HUES64 (cell line): ENCODE data around the gene RET. TPM values are rescaled to one million over a fixed set of nuclear protein-coding genes. Genes with fewer than 3 reads are reported as not detected.

Experiments
- H3K27ac ChIP-seq: 2 replicates; pipeline ENCODE4 v1.7.0; 2013; ENCODE audit warnings: low read depth, low read length, inconsistent platforms
- H3K27me3 ChIP-seq: 2 replicates; pipeline ENCODE4 v1.6.1; 2013; ENCODE audit warnings: mild to moderate bottlenecking, low read length; ENCODE audit not compliant: insufficient read depth
- H3K36me3 ChIP-seq: 2 replicates; pipeline ENCODE4 v1.6.1; 2013; ENCODE audit warnings: mild to moderate bottlenecking, low read length; ENCODE audit not compliant: insufficient read depth
- H3K4me1 ChIP-seq: 2 replicates; pipeline ENCODE4 v1.6.1; 2013; ENCODE audit warnings: mild to moderate bottlenecking, low read length, moderate library complexity; ENCODE audit not compliant: insufficient read depth
- H3K4me3 ChIP-seq: 2 replicates; pipeline ENCODE4 v1.5.1; 2013; ENCODE audit warnings: mild to moderate bottlenecking, low read length, moderate library complexity
- H3K9ac ChIP-seq: 2 replicates; pipeline ENCODE4 v1.6.1; 2013; ENCODE audit warnings: mild to moderate bottlenecking, low read depth, low read length
- H3K9me3 ChIP-seq: 2 replicates; pipeline ENCODE4 v1.6.1; 2013; ENCODE audit warnings: low read depth, low read length; ENCODE audit not compliant: insufficient read depth
- WGBS: fragments of 150-250, 120-280 bp; methylation state at CpG from one replicate; pipeline ENCODE4 v1.1.7; 2013; ENCODE audit warnings: missing lambda C conversion rate; 5-methylcytosine and 5-hydroxymethylcytosine counted together
- polyA plus RNA-seq, 2 experiments: library from polyadenylated mRNA; stranded (reverse); fragments of 50-300 nt; gene quantifications; one replicate each; pipeline ENCODE4 v1.2.3, GENCODE V29; 2013

Gene RET
- polyA plus RNA-seq (2013, experiment 1 of 2): 7.1 TPM
- polyA plus RNA-seq (2013, experiment 2 of 2): 6.7 TPM

- Histone ChIP-seq H3K9ac (peak within 1 kb of the TSS; percentile 36; the same call in 1 of the 2 replicates), H3K36me3 (no peaks in the 10 kb centered on the region)
- WGBS: under 1% methylated on average over 69 of the region's 78 CpGs
Observed at GRCh38 chr10:43076876-43077420, at the start of gene RET. TSS of gene RET (plus strand) at chr10:43077069. CDS start at chr10:43077259, 190 bp downstream.

GRCh38 chr10:43027331-43027955 lies 49.4 kb upstream of the RET start:
- Histone ChIP-seq H3K9me3 (peaks cover 7% of the 10 kb centered on the region; the same call in 1 of the 2 replicates), H3K9ac (no peak overlapping the region), H3K27me3 (peaks cover 41% of the 10 kb centered on the region), H3K36me3 (no peaks in the 10 kb centered on the region), H3K4me1 (peaks cover 18% of the 10 kb centered on the region), H3K27ac (no peak overlapping the region), H3K4me3 (no peak overlapping the region)
- WGBS: 76% methylated on average over 11 of the region's 11 CpGs

More at GRCh38 chr10:43076876-43077420, at the start of gene RET:
- peaks cover 7% of the 10 kb centered on the region for H3K4me1 ChIP-seq
- H3K4me3 ChIP-seq: peak within 1 kb of the TSS; percentile 64
- no peak within 1 kb of the TSS for H3K27ac ChIP-seq
- H3K27me3 ChIP-seq: peaks cover 45% of the 10 kb centered on the region
- no peaks in the 10 kb centered on the region for H3K9me3 ChIP-seq

- 92% methylated on average over 6 of the region's 6 CpGs for WGBS
Observed at GRCh38 chr10:43028143-43028542, 48.7 kb upstream of the RET start.

GRCh38 chr10:43029043-43029442 lies 47.8 kb upstream of the RET start:
- H3K9me3 ChIP-seq: peaks cover 15% of the 10 kb centered on the region
- H3K36me3 ChIP-seq: no peaks in the 10 kb centered on the region
- WGBS: 86% methylated on average over 7 of the region's 7 CpGs
- H3K27me3 ChIP-seq: peaks cover 41% of the 10 kb centered on the region
- H3K27ac ChIP-seq: no peak overlapping the region
- H3K4me3 ChIP-seq: no peak overlapping the region
- no peak overlapping the region for H3K9ac ChIP-seq
- peaks cover 18% of the 10 kb centered on the region for H3K4me1 ChIP-seq

More at GRCh38 chr10:43028143-43028542, 48.7 kb upstream of the RET start:
- H3K36me3 ChIP-seq: no peaks in the 10 kb centered on the region
- peaks cover 18% of the 10 kb centered on the region for H3K4me1 ChIP-seq
- no peak overlapping the region for H3K4me3 ChIP-seq
- no peak overlapping the region for H3K27ac ChIP-seq
- H3K27me3 ChIP-seq: peaks cover 41% of the 10 kb centered on the region
- peaks cover 14% of the 10 kb centered on the region for H3K9me3 ChIP-seq
- no peak overlapping the region for H3K9ac ChIP-seq

GRCh38 chr10:43032613-43033012 lies 44.3 kb upstream of the RET start:
- no peaks in the 10 kb centered on the region for H3K36me3 ChIP-seq
- H3K27me3 ChIP-seq: peaks cover 13% of the 10 kb centered on the region
- no peak overlapping the region for H3K4me3 ChIP-seq
- peaks cover 15% of the 10 kb centered on the region for H3K9me3 ChIP-seq
- H3K27ac ChIP-seq: no peak overlapping the region
- WGBS: 86% methylated on average over 1 of the region's 1 CpG
- H3K9ac ChIP-seq: no peak overlapping the region
- no peaks in the 10 kb centered on the region for H3K4me1 ChIP-seq

GRCh38 chr10:43035800-43036199 lies 41.1 kb upstream of the RET start:
- H3K4me1 ChIP-seq: no peaks in the 10 kb centered on the region
- no peaks in the 10 kb centered on the region for H3K27me3 ChIP-seq
- H3K4me3 ChIP-seq: no peak overlapping the region
- H3K9ac ChIP-seq: no peak overlapping the region
- no peak overlapping the region for H3K27ac ChIP-seq
- no peaks in the 10 kb centered on the region for H3K36me3 ChIP-seq
- 91% methylated on average over 4 of the region's 4 CpGs for WGBS
- H3K9me3 ChIP-seq: peaks cover 15% of the 10 kb centered on the region

- peaks cover 15% of the 10 kb centered on the region for H3K9me3 ChIP-seq
- no peak overlapping the region for H3K9ac ChIP-seq
- no peak overlapping the region for H3K4me3 ChIP-seq
- no peaks in the 10 kb centered on the region for H3K27me3 ChIP-seq
- H3K27ac ChIP-seq: no peak overlapping the region
- WGBS: 86% methylated on average over 16 of the region's 16 CpGs
- H3K4me1 ChIP-seq: no peaks in the 10 kb centered on the region
- H3K36me3 ChIP-seq: no peaks in the 10 kb centered on the region
Observed at GRCh38 chr10:43036481-43037428, 40.1 kb upstream of the RET start.

- H3K9ac ChIP-seq: no peak overlapping the region
- H3K36me3 ChIP-seq: no peaks in the 10 kb centered on the region
- H3K4me1 ChIP-seq: no peaks in the 10 kb centered on the region
- 88% methylated on average over 6 of the region's 6 CpGs for WGBS
- no peak overlapping the region for H3K4me3 ChIP-seq
- H3K27me3 ChIP-seq: no peaks in the 10 kb centered on the region
- H3K27ac ChIP-seq: no peak overlapping the region
- peaks cover 8% of the 10 kb centered on the region for H3K9me3 ChIP-seq
Observed at GRCh38 chr10:43037440-43037839, 39.4 kb upstream of the RET start.

- Histone ChIP-seq H3K27ac (no peak overlapping the region), H3K36me3 (no peaks in the 10 kb centered on the region), H3K4me3 (no peak overlapping the region), H3K4me1 (no peaks in the 10 kb centered on the region), H3K9ac (no peak overlapping the region), H3K9me3 (0 out of 2 replicates have a peak, but pooled peaks cover under 1% of the 10 kb centered on the region), H3K27me3 (no peaks in the 10 kb centered on the region)
- 94% methylated on average over 14 of the region's 14 CpGs for WGBS
Observed at GRCh38 chr10:43037942-43038782, 38.7 kb upstream of the RET start.

GRCh38 chr10:43038783-43039623 lies 37.9 kb upstream of the RET start:
- peaks cover 5% of the 10 kb centered on the region for H3K4me1 ChIP-seq
- no peaks in the 10 kb centered on the region for H3K36me3 ChIP-seq
- no peaks in the 10 kb centered on the region for H3K9me3 ChIP-seq
- no peak overlapping the region for H3K4me3 ChIP-seq
- no peak overlapping the region for H3K27ac ChIP-seq
- 91% methylated on average over 14 of the region's 15 CpGs for WGBS
- H3K9ac ChIP-seq: no peak overlapping the region
- no peaks in the 10 kb centered on the region for H3K27me3 ChIP-seq
